A549 (cell line): ENCODE data around the gene UBA3.

Experiments
- ATOH8 ChIP-seq: fragments of 250-450 bp; sonication (Bioruptor Pico); IDR thresholded peaks from 2 replicates; pipeline ENCODE4 v1.5.0; 2020; ENCODE audit warnings: low read depth, mild to moderate bottlenecking, moderate library complexity
- CEBPB ChIP-seq, 2 experiments: fragments of >200 bp in 1 of 2; sonication (Bioruptor Twin) in 1 of 2; formaldehyde crosslinking in 1 of 2; IDR thresholded peaks; 2 replicates each; pipeline ENCODE4 v1.6.1; 2012 to 2016
- CTCF ChIP-seq: fragments of >200 bp; sonication (Bioruptor Twin); formaldehyde crosslinking; IDR thresholded peaks from 3 replicates; pipeline ENCODE4 v1.5.1; 2016
- EP300 ChIP-seq, 2 experiments: fragments of >200 bp; sonication (Bioruptor Twin); formaldehyde crosslinking; IDR thresholded peaks; 2 replicates in 1 of 2; 3 replicates in 1 of 2; pipeline ENCODE4 v1.6.1; 2016 to 2017
- ESRRA ChIP-seq: fragments of 150-350 bp; IDR thresholded peaks from 2 replicates; pipeline ENCODE4 v1.6.1; 2014; ENCODE audit warnings: mild to moderate bottlenecking, low read length, borderline replicate concordance
- MAFK ChIP-seq: fragments of 450-650 bp; IDR thresholded peaks from 2 replicates; pipeline ENCODE4 v1.6.1; 2014; ENCODE audit not compliant: partially characterized antibody
- MAZ ChIP-seq: fragments of 150-350 bp; IDR thresholded peaks from 2 replicates; pipeline ENCODE4 v1.6.1; 2014; ENCODE audit warnings: antibody characterized with exemption, low read depth, low read length, borderline replicate concordance
- ZNF302 ChIP-seq: fragments of 250-450 bp; sonication (Bioruptor Pico); IDR thresholded peaks from 2 replicates; pipeline ENCODE4 v1.9.0; 2021; ENCODE audit warnings: inconsistent platforms, mild to moderate bottlenecking, moderate library complexity

DNA sequence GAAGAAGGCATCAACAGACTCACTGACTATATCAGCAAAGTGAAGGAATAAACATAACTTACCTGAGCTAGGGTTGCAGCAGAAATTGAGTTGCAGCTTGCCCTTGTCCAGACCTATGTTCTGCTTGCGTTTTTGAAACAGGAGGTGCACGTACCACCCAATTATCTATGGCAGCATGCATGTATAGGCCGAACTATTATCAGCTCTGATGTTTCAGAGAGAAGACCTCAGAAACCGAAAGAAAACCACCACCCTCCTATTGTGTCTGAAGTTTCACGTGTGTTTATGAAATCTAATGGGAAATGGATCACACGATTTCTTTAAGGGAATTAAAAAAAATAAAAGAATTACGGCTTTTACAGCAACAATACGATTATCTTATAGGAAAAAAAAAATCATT, 24.4 kb upstream of the UBA3 start:
- TF ChIP-seq EP300 (IDR thresholded peaks at IDR 0.05) (no peak), CTCF (no peak), ATOH8 (CRISPR knock-in tag) (no peak), MAFK (no peak), MAZ (no peak), CEBPB (IDR thresholded peaks at IDR 0.05) (no peak), ZNF302 (no peak), ESRRA (no peak)
